GM18867 (cell line): Measurements from ENCODE around the gene MCRS1.
A peak's percentile ranks its signal among the peaks of the same experiment; 100 is the strongest.
"Not testable (repeated sequence)": the region's sequence is repeated elsewhere in the genome, so short reads cannot be mapped to it uniquely, and the experiment has no call there.

Experiments
- ATAC-seq: cut with Tn5 transposase; IDR thresholded peaks from one replicate; pipeline ENCODE4 v1.9.1; 2021; ENCODE audit warnings: mild to moderate bottlenecking, moderate library complexity; ENCODE audit not compliant: unreplicated experiment

MCRS1 gene

GRCh38 chr12:49542592-49543160 is 25.3 kb downstream of the MCRS1 start:
- ATAC-seq: no peak

GRCh38 chr12:49541911-49542505 is 25.9 kb downstream of the MCRS1 start:
- no peak for ATAC-seq

- no peak for ATAC-seq
Measured at GRCh38 chr12:49541140-49541861, 26.6 kb downstream of the MCRS1 start.

- ATAC-seq: no peak
Measured at GRCh38 chr12:49540229-49541139, 27.5 kb downstream of the MCRS1 start.

- no peak for ATAC-seq
Measured at GRCh38 chr12:49539406-49540228, 28.3 kb downstream of the MCRS1 start.

GRCh38 chr12:49538510-49539403 is 29.2 kb downstream of the MCRS1 start, which contains the start of gene KCNH3:
TSS of gene KCNH3 (plus strand) at chr12:49539030. CDS start at chr12:49539417, 387 bp downstream.
- ATAC-seq: peak; percentile 68

- no peak for ATAC-seq
Measured at GRCh38 chr12:49537752-49538509, 30.0 kb downstream of the MCRS1 start.

GRCh38 chr12:49537231-49537751 is 30.7 kb downstream of the MCRS1 start:
- ATAC-seq: no peak

- no peak for ATAC-seq
Measured at GRCh38 chr12:49536526-49537071, 31.3 kb downstream of the MCRS1 start.

GRCh38 chr12:49535921-49536525 is 31.9 kb downstream of the MCRS1 start:
- ATAC-seq: no peak

- ATAC-seq: no peak
Measured at GRCh38 chr12:49534731-49535278, 33.1 kb downstream of the MCRS1 start.

- not testable (repeated sequence) for ATAC-seq
Measured at GRCh38 chr12:49534122-49534521, 33.8 kb downstream of the MCRS1 start.

GRCh38 chr12:49533331-49533730 is 34.6 kb downstream of the MCRS1 start:
- ATAC-seq: no peak

GRCh38 chr12:49531745-49532144 is 36.2 kb downstream of the MCRS1 start:
- no peak for ATAC-seq

- no peak for ATAC-seq
Measured at GRCh38 chr12:49529414-49529813, 38.5 kb downstream of the MCRS1 start.

GRCh38 chr12:49527361-49528130 is 40.4 kb downstream of the MCRS1 start:
- no peak for ATAC-seq

GRCh38 chr12:49525942-49526341 is 42.0 kb downstream of the MCRS1 start:
- no peak for ATAC-seq
